PC-3 (cell line): ENCODE measurements around the gene BCAS3. TPM values are rescaled to one million over a fixed set of nuclear protein-coding genes. Genes with fewer than 3 reads are reported as not detected.

ENCODE experiments used
- ATAC-seq: fragments of 200-7000 bp; cut with Tn5 transposase; 2 replicates; pipeline ENCODE4 v1.9.1; 2020; ENCODE audit warnings: mild to moderate bottlenecking, moderate library complexity
- BruUV-seq: library from RNA; stranded (reverse); fragments of 400-500 nt; replicated peaks from 2 replicates; lab custom pipeline; 2021; lab: Mats Ljungman, UMichigan
- CTCF ChIA-PET: fragments of 300-600 bp; sonication (Branson Sonifier 250); formaldehyde crosslinking; loops from one replicate; lab custom pipeline; 2022; ENCODE audit warnings: antibody characterized with exemption; lab: Charles Lee
- POLR2A ChIA-PET: fragments of 300-600 bp; sonication (Branson Sonifier 250); formaldehyde crosslinking; loops from one replicate; lab custom pipeline; 2022; ENCODE audit warnings: antibody characterized with exemption; ENCODE audit not compliant: unreplicated experiment; lab: Charles Lee
- DNase-seq: peaks from one replicate; pipeline ENCODE4 v3.0.0-alpha.2; 2015
- H2AFZ ChIP-seq: fragments of 300-600 bp; sonication (generic); 2 replicates; pipeline ENCODE4 v1.6.0; 2016; ENCODE audit warnings: antibody characterized with exemption, low read length
- H3F3A ChIP-seq: fragments of 300-600 bp; sonication (generic); one replicate; pipeline ENCODE4 v1.6.0; 2017; ENCODE audit warnings: antibody characterized with exemption, low read length, control low read depth, mild to moderate bottlenecking; ENCODE audit not compliant: unreplicated experiment
- H3K27ac ChIP-seq: fragments of 300-600 bp; sonication (generic); 2 replicates; pipeline ENCODE4 v1.5.1; 2016; ENCODE audit warnings: mild to moderate bottlenecking, low read length
- H3K27me3 ChIP-seq: fragments of 300-600 bp; sonication (generic); 2 replicates; pipeline ENCODE4 v1.6.1; 2016; ENCODE audit warnings: low read length, mixed read lengths
- H3K36me3 ChIP-seq: fragments of 300-600 bp; sonication (generic); 2 replicates; pipeline ENCODE4 v1.6.1; 2016; ENCODE audit warnings: low read depth, mixed run types, low read length, mixed read lengths
- H3K4me1 ChIP-seq: fragments of 300-600 bp; sonication (generic); 2 replicates; pipeline ENCODE4 v1.5.1; 2016; ENCODE audit warnings: low read length; ENCODE audit not compliant: insufficient read depth
- H3K4me2 ChIP-seq: fragments of 300-600 bp; sonication (generic); 2 replicates; pipeline ENCODE4 v1.6.0; 2016; ENCODE audit warnings: low read length
- H3K4me3 ChIP-seq: fragments of 300-600 bp; sonication (generic); 2 replicates; pipeline ENCODE4 v1.5.1; 2016; ENCODE audit warnings: mild to moderate bottlenecking, low read length, mixed read lengths
- H3K79me2 ChIP-seq: fragments of 300-600 bp; sonication (generic); 2 replicates; pipeline ENCODE4 v1.6.1; 2017; ENCODE audit warnings: low read length, mixed read lengths
- H3K9ac ChIP-seq: fragments of 300-600 bp; sonication (generic); 2 replicates; pipeline ENCODE4 v1.6.0; 2016; ENCODE audit warnings: mild to moderate bottlenecking, low read length
- H3K9me2 ChIP-seq: fragments of 300-600 bp; sonication (generic); replicated peaks from 2 replicates; pipeline ENCODE4 v1.6.1; 2016; ENCODE audit warnings: mixed run types, low read length, mixed read lengths
- H3K9me3 ChIP-seq: fragments of 300-600 bp; sonication (generic); 2 replicates; pipeline ENCODE4 v1.6.1; 2016; ENCODE audit warnings: low read length, mixed read lengths
- H4K20me1 ChIP-seq: fragments of 300-600 bp; sonication (generic); 2 replicates; pipeline ENCODE4 v1.6.1; 2016; ENCODE audit warnings: low read length, mixed read lengths
- CTCF ChIP-seq: fragments of 300-600 bp; sonication (generic); conservative IDR thresholded peaks from 2 replicates; pipeline ENCODE4 v1.5.1; 2017; ENCODE audit warnings: antibody characterized with exemption, low read depth, mild to moderate bottlenecking, low read length
- EZH2 ChIP-seq: fragments of 300-600 bp; sonication (generic); IDR thresholded peaks from one replicate; pipeline ENCODE4 v1.6.1; 2017; ENCODE audit warnings: antibody characterized with exemption, mild to moderate bottlenecking, low read length; ENCODE audit not compliant: unreplicated experiment
- EZH2phosphoT487 ChIP-seq: fragments of 300-600 bp; sonication (generic); IDR thresholded peaks from 2 replicates; pipeline ENCODE4 v1.6.1; 2018; ENCODE audit warnings: mild to moderate bottlenecking, antibody characterized with exemption, low read length, borderline replicate concordance
- intact Hi-C: fragments of 100-400 bp; cut with micrococcal nuclease; formaldehyde crosslinking; loops from 2 replicates; pipeline ENCODE4 v1.9.0; 2023
- total RNA-seq: library from RNA; depleted of rRNA; stranded (reverse); fragments of >200 nt; gene quantifications from 2 replicates; pipeline ENCODE4 v1.2.3, GENCODE V29; 2014

The BCAS3 gene
- total RNA-seq, 1 experiment from 2014 or later = 25.9 TPM

- peaks cover 4% of the 10 kb centered on the region for H3K4me1 ChIP-seq
Observed at GRCh38 chr17:61133853-61134252, 456.2 kb downstream of the BCAS3 start.

GRCh38 chr17:61134551-61135235 is 457.0 kb downstream of the BCAS3 start:
- H3K4me3 ChIP-seq = no peak overlapping the region
- CTCF ChIA-PET = interaction anchor here (0.5 kb wide), 1 partner anchor 389 kb away, joined by 3 read pairs; no protein-coding TSS in a partner anchor
- no peaks in the 10 kb centered on the region for H4K20me1 ChIP-seq
- H3K79me2 ChIP-seq = no peaks in the 10 kb centered on the region
- no peaks in the 10 kb centered on the region for H3K27me3 ChIP-seq
- H2AFZ ChIP-seq = no peak overlapping the region
- no peak overlapping the region for H3K4me2 ChIP-seq
- H3K27ac ChIP-seq = no peak overlapping the region
- H3K9me2 ChIP-seq = no peaks in the 10 kb centered on the region
- no peak overlapping the region for H3K9ac ChIP-seq
- POLR2A ChIA-PET = interaction anchor here (0.5 to 0.6 kb wide), 2 partner anchors 81 to 404 kb away, joined by 3 to 5 read pairs; no protein-coding TSS in a partner anchor
- H3K4me1 ChIP-seq = peaks cover 11% of the 10 kb centered on the region
- H3K9me3 ChIP-seq = no peaks in the 10 kb centered on the region
- no peaks in the 10 kb centered on the region for H3F3A ChIP-seq
- no peak for ATAC-seq
- intact Hi-C loops = no loop called here
- no TSS peak for BruUV-seq
- H3K36me3 ChIP-seq = no peaks in the 10 kb centered on the region
- TF ChIP-seq EZH2 = no peak
- TF ChIP-seq CTCF = no peak
- no peak for TF ChIP-seq EZH2phosphoT487
- no peak for DNase-seq

More at GRCh38 chr17:61133853-61134252, 456.2 kb downstream of the BCAS3 start:
- no peak for ATAC-seq
- no TSS peak for BruUV-seq
- H4K20me1 ChIP-seq = no peaks in the 10 kb centered on the region
- TF ChIP-seq EZH2 (no peak), EZH2phosphoT487 (no peak), CTCF (no peak)
- no peaks in the 10 kb centered on the region for H3K79me2 ChIP-seq
- ChIA-PET POLR2A (no interaction called here), CTCF (interaction anchor here (0.5 kb wide), 1 partner anchor 389 kb away, joined by 3 read pairs; no protein-coding TSS in a partner anchor)
- no peaks in the 10 kb centered on the region for H3K36me3 ChIP-seq
- no peak for DNase-seq
- no peaks in the 10 kb centered on the region for H3K9me3 ChIP-seq
- intact Hi-C loops = no loop called here
- H3K9me2 ChIP-seq = no peaks in the 10 kb centered on the region
- no peak overlapping the region for H3K9ac ChIP-seq
- H3K27me3 ChIP-seq = no peaks in the 10 kb centered on the region
- no peak overlapping the region for H3K27ac ChIP-seq
- no peak overlapping the region for H3K4me2 ChIP-seq
- no peak overlapping the region for H3K4me3 ChIP-seq
- no peak overlapping the region for H2AFZ ChIP-seq
- H3F3A ChIP-seq = no peaks in the 10 kb centered on the region

GRCh38 chr17:61135782-61136181 is 458.1 kb downstream of the BCAS3 start:
- ATAC-seq (no peak), DNase-seq (no peak)
- no peak for TF ChIP-seq CTCF
- TF ChIP-seq EZH2 = no peak
- TF ChIP-seq EZH2phosphoT487 = no peak
- ChIA-PET POLR2A (no interaction called here), CTCF (no interaction called here)
- Histone ChIP-seq H3K4me2 (no peak overlapping the region), H3K27me3 (no peaks in the 10 kb centered on the region), H3K4me1 (peaks cover 11% of the 10 kb centered on the region), H3K4me3 (no peak overlapping the region), H3K36me3 (no peaks in the 10 kb centered on the region), H3K9me2 (no peaks in the 10 kb centered on the region), H3K9me3 (no peaks in the 10 kb centered on the region), H2AFZ (no peak overlapping the region), H4K20me1 (no peaks in the 10 kb centered on the region), H3K9ac (no peak overlapping the region), H3K27ac (no peak overlapping the region), H3K79me2 (no peaks in the 10 kb centered on the region), H3F3A (no peaks in the 10 kb centered on the region)
- BruUV-seq = no TSS peak
- intact Hi-C loops = no loop called here
